ENCODE measurements around the gene MRPS2. TPM values are rescaled to one million over a fixed set of nuclear protein-coding genes. Genes with fewer than 3 reads are reported as not detected.

MRPS2 gene
- total and polyA plus RNA-seq, 2 donors (not counting 3 experiments of a cell fraction or from before 2014, with no cell fraction given) = 50.8 to 231 TPM

DNA sequence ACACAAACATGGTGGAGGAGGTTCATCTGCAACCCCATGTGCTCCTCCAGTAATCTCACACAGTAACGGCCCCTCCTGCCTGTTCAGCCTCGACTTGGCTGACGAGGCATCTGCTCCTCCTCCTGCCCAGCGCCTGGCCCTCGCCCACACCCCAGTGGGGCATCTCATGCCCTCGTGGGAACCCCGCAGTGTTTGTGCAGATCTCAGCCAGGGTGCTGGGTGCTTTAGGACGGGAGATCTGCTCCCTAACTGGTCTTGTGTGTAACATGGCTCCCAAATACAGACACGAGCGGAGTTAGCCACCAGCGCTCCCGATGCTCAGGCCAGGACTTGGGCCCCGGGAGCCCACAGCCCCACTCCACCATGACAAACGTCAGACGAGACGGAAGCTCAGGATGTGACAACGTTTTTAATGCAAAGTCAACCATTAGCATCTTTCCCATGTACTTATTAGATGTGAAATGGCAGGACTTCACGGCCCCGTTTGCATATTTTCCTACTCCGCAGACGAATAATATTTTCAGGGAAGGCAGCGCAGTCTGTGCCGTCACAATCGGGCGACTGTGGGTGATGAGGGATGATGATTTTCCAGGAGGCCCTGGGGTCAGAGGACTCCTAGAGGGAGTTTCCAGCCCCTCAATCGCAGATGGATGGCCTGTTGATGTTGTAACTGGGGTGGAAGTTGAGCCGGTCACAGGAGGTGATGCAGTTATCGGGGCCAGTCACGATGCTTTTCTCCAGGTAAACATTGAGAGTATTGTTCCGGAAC, 5.5 kb upstream of the MRPS2 start:
- H4K20me1 ChIP-seq (replicated peaks; ENCODE audit: control insufficient read depth, extremely low read depth, insufficient read depth, low read length) = no peaks in the 10 kb centered on the region
- no peaks in the 10 kb centered on the region for H3K27me3 ChIP-seq (ENCODE audit: control insufficient read depth in 2 of 2, insufficient read depth in 2 of 2, low read length in 2 of 2)
- no peak overlapping the region for H3K4me3 ChIP-seq (replicated peaks in 1 of 3; ENCODE audit: insufficient read depth in 1 of 3, low read depth in 1 of 3, low read length in 3 of 3)
- H3K4me2 ChIP-seq (ENCODE audit: insufficient read depth, low read length) = no peak overlapping the region
- CTCF ChIA-PET = no interaction called here
- no peaks in the 10 kb centered on the region for H3K9me3 ChIP-seq (replicated peaks; ENCODE audit: control insufficient read depth, insufficient read depth, low read length)
- POLR2A ChIA-PET = no interaction called here
- H3K36me3 ChIP-seq (ENCODE audit: control insufficient read depth in 2 of 2, extremely low read depth in 1 of 2, insufficient read depth in 2 of 2, low read length in 2 of 2) = no peaks in the 10 kb centered on the region
- DNase-seq (ENCODE audit: low read depth, low spot score) (no peak), FAIRE-seq (no peak)
- BruUV-seq (replicated peaks) = no TSS peak
- no peaks in the 10 kb centered on the region for H3K79me2 ChIP-seq (ENCODE audit: control insufficient read depth, insufficient read depth, low read length)
- dilution Hi-C loops (cut with MboI; ENCODE audit: extremely low pct_ligation_motif_present, low sequenced_read_pairs) = no loop called here
- H3K27ac ChIP-seq (ENCODE audit: insufficient read depth, low read depth, low read length) = no peak overlapping the region
- intact Hi-C loops (cut with micrococcal nuclease) = no loop called here
- no peak overlapping the region for H2AFZ ChIP-seq (ENCODE audit: low read depth, low read length)
- peaks cover 3% of the 10 kb centered on the region for H3K4me1 ChIP-seq (ENCODE audit: control insufficient read depth, extremely low read depth, insufficient read depth, low read length)
- no peak overlapping the region for H3K9ac ChIP-seq (replicated peaks; ENCODE audit: extremely low read depth, insufficient read depth, low read length)
- no peaks in the 10 kb centered on the region for H3K9me1 ChIP-seq (replicated peaks; ENCODE audit: control insufficient read depth, extremely low read depth, insufficient read depth, low read length)
- TF ChIP-seq, protein P1, sequence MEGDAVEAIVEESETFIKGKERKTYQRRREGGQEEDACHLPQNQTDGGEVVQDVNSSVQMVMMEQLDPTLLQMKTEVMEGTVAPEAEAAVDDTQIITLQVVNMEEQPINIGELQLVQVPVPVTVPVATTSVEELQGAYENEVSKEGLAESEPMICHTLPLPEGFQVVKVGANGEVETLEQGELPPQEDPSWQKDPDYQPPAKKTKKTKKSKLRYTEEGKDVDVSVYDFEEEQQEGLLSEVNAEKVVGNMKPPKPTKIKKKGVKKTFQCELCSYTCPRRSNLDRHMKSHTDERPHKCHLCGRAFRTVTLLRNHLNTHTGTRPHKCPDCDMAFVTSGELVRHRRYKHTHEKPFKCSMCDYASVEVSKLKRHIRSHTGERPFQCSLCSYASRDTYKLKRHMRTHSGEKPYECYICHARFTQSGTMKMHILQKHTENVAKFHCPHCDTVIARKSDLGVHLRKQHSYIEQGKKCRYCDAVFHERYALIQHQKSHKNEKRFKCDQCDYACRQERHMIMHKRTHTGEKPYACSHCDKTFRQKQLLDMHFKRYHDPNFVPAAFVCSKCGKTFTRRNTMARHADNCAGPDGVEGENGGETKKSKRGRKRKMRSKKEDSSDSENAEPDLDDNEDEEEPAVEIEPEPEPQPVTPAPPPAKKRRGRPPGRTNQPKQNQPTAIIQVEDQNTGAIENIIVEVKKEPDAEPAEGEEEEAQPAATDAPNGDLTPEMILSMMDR (IDR thresholded peaks at IDR 0.05; ENCODE audit: extremely low read depth in 1 of 2, insufficient read depth in 1 of 2, low read depth in 1 of 2, low read length in 2 of 2) = no peak
- TF ChIP-seq, protein P2, sequence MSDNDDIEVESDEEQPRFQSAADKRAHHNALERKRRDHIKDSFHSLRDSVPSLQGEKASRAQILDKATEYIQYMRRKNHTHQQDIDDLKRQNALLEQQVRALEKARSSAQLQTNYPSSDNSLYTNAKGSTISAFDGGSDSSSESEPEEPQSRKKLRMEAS (IDR thresholded peaks at IDR 0.05; ENCODE audit: insufficient read depth, insufficient read length) = no peak
- TF ChIP-seq POLR2A (IDR thresholded peaks at IDR 0.05; ENCODE audit: low read depth, low read length) (no peak), FOS (IDR thresholded peaks at IDR 0.05; ENCODE audit: borderline replicate concordance, insufficient read depth, low read length) (no peak), GATA2 (IDR thresholded peaks at IDR 0.05; ENCODE audit: insufficient read depth, insufficient read length, low read depth, low read length) (no peak), JUN (IDR thresholded peaks at IDR 0.05; ENCODE audit: borderline replicate concordance, insufficient read depth, insufficient read length, low read depth) (no peak), POLR2AphosphoS5 (IDR thresholded peaks at IDR 0.05; ENCODE audit: insufficient read depth, low read depth, low read length) (no peak), EZH2 (IDR thresholded peaks at IDR 0.05; ENCODE audit: borderline replicate concordance, low read depth, low read length, severe bottlenecking) (no peak), MYC (IDR thresholded peaks at IDR 0.05; ENCODE audit: low read depth, low read length) (no peak)

All from endothelial cell of umbilical vein (primary cell).